ENCODE measurements around the gene GABBR2. TPM values are rescaled to one million over a fixed set of nuclear protein-coding genes. Genes with fewer than 3 reads are reported as not detected.

Gene GABBR2
- total RNA-seq, 2 experiments from 2014 or later, result not detected

DNA sequence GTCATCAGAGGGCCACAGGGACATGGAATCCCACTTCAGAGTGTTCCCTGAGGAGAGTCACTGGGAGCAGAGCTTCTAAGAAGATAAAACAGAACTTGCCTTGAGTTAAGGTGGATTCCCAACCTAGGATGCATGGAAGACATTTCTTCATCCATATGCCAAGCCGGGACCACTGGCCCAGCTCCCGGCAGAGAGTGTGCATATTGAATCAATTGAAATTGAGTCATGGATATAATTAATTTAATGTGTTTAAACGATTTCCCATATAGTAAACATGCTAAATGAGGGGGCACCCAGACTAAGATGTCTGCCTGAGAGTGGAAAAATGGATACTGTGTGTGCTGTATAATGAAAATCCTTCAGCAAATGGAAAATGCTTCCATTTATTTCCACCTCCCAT lies 258.9 kb downstream of the GABBR2 start:
- no peaks in the 10 kb centered on the region for H3K9me3 ChIP-seq (ENCODE audit: control insufficient read depth in 1 of 2, insufficient read depth in 1 of 2, low read length in 2 of 2)
- peaks cover 0 to 3% of the 10 kb centered on the region in 2 experiments for H3K27me3 ChIP-seq (ENCODE audit: control insufficient read depth in 1 of 2, insufficient read depth in 2 of 2, low read length in 2 of 2)
- no peak overlapping the region for H3K4me3 ChIP-seq (ENCODE audit: low read length)
- H3K36me3 ChIP-seq (ENCODE audit: insufficient read depth, low read length), result no peaks in the 10 kb centered on the region
- H3K27ac Mint-ChIP-seq, result no peak overlapping the region
- no peaks in the 10 kb centered on the region for H3K36me3 Mint-ChIP-seq (ENCODE audit: low read depth)
- DNase-seq (no peak), ATAC-seq (ENCODE audit: poor library complexity) (no peak)
- ChIA-PET CTCF (no interaction called here), POLR2A (no interaction called here)
- intact Hi-C loops (cut with DNase I, micrococcal nuclease), result no loop called here
- TF ChIP-seq, protein P1, sequence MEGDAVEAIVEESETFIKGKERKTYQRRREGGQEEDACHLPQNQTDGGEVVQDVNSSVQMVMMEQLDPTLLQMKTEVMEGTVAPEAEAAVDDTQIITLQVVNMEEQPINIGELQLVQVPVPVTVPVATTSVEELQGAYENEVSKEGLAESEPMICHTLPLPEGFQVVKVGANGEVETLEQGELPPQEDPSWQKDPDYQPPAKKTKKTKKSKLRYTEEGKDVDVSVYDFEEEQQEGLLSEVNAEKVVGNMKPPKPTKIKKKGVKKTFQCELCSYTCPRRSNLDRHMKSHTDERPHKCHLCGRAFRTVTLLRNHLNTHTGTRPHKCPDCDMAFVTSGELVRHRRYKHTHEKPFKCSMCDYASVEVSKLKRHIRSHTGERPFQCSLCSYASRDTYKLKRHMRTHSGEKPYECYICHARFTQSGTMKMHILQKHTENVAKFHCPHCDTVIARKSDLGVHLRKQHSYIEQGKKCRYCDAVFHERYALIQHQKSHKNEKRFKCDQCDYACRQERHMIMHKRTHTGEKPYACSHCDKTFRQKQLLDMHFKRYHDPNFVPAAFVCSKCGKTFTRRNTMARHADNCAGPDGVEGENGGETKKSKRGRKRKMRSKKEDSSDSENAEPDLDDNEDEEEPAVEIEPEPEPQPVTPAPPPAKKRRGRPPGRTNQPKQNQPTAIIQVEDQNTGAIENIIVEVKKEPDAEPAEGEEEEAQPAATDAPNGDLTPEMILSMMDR (IDR thresholded peaks at IDR 0.05), result no peak
- no peaks in the 10 kb centered on the region for H3K4me1 ChIP-seq (ENCODE audit: insufficient read depth, low read length)
- H3K27ac ChIP-seq (ENCODE audit: low read depth in 1 of 2, low read length in 2 of 2), result no peak overlapping the region
- no peaks in the 10 kb centered on the region for H3K4me1 Mint-ChIP-seq (ENCODE audit: low read depth)
- no peak overlapping the region for H3K4me3 Mint-ChIP-seq
- no peaks in the 10 kb centered on the region for H3K9me3 Mint-ChIP-seq
- peaks cover 29% of the 10 kb centered on the region for H3K27me3 Mint-ChIP-seq

DNA sequence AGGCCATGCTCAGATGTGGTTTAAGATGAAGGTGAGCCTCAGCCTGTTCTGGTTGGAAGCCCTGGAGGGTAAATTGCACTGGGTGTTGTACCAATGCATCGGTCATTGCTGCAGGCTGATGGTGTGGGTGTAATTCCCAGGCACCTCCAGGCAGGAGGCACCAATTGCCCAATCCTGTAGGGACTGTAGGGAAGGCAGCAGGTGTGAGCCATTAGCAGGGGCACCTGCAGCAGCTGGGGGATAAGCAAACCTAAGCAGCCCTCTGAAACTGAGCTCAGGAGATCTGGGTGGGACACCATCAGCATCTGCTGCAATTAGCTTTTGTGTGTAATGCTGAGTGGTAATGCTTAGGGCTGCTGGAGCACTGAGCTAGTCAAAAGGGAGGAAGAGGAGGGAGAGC lies 263.2 kb downstream of the GABBR2 start:
- H3K4me1 Mint-ChIP-seq (ENCODE audit: low read depth), result no peaks in the 10 kb centered on the region
- Histone ChIP-seq H3K4me3 (ENCODE audit: low read length) (no peak overlapping the region), H3K27me3 (ENCODE audit: control insufficient read depth in 1 of 2, insufficient read depth in 2 of 2, low read length in 2 of 2) (no peaks in the 10 kb centered on the region), H3K4me1 (ENCODE audit: insufficient read depth, low read length) (no peaks in the 10 kb centered on the region), H3K27ac (ENCODE audit: low read depth in 1 of 2, low read length in 2 of 2) (no peak overlapping the region), H3K36me3 (ENCODE audit: insufficient read depth, low read length) (no peaks in the 10 kb centered on the region), H3K9me3 (ENCODE audit: control insufficient read depth in 1 of 2, insufficient read depth in 1 of 2, low read length in 2 of 2) (no peaks in the 10 kb centered on the region)
- TF ChIP-seq, protein P1 (IDR thresholded peaks at IDR 0.05), result no peak
- no peaks in the 10 kb centered on the region for H3K36me3 Mint-ChIP-seq (ENCODE audit: low read depth)
- no peaks in the 10 kb centered on the region for H3K9me3 Mint-ChIP-seq
- intact Hi-C loops (cut with DNase I, micrococcal nuclease), result no loop called here
- peaks cover 19% of the 10 kb centered on the region for H3K27me3 Mint-ChIP-seq
- ATAC-seq (ENCODE audit: poor library complexity), result no peak
- no peak for DNase-seq
- ChIA-PET CTCF (no interaction called here), POLR2A (no interaction called here)
- H3K27ac Mint-ChIP-seq, result no peak overlapping the region
- no peak overlapping the region for H3K4me3 Mint-ChIP-seq

DNA sequence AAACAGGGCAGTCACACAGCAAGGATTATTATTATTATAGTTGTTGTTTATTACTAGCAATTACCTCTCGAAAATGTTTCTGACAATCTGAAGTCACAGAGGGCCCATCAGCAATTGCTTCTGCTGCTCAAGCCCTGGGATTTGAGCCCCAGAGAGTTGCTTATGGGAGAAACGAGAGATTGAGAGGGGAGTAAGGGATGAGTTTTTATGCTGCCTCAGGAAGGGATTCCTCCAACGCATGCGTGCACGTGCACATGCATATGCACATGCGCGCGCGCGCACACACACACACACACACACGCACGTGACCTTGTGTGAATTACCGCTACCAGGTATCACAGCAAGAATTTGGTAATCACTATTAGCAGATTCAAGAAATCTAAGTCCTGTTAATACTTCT lies 264.1 kb downstream of the GABBR2 start:
- no peak overlapping the region for H3K4me3 Mint-ChIP-seq
- H3K9me3 Mint-ChIP-seq, result no peaks in the 10 kb centered on the region
- ChIA-PET POLR2A (no interaction called here), CTCF (no interaction called here)
- TF ChIP-seq, protein P1 (IDR thresholded peaks at IDR 0.05), result no peak
- H3K36me3 Mint-ChIP-seq (ENCODE audit: low read depth), result no peaks in the 10 kb centered on the region
- no peak overlapping the region for H3K27ac Mint-ChIP-seq
- H3K36me3 ChIP-seq (ENCODE audit: insufficient read depth, low read length), result no peaks in the 10 kb centered on the region
- no peak for ATAC-seq (ENCODE audit: poor library complexity)
- intact Hi-C loops (cut with DNase I, micrococcal nuclease), result no loop called here
- H3K27me3 Mint-ChIP-seq, result peaks cover 14% of the 10 kb centered on the region
- H3K4me1 ChIP-seq (ENCODE audit: insufficient read depth, low read length), result no peaks in the 10 kb centered on the region
- H3K27me3 ChIP-seq (ENCODE audit: control insufficient read depth in 1 of 2, insufficient read depth in 2 of 2, low read length in 2 of 2), result no peaks in the 10 kb centered on the region
- H3K4me1 Mint-ChIP-seq (ENCODE audit: low read depth), result no peaks in the 10 kb centered on the region
- H3K27ac ChIP-seq (ENCODE audit: low read depth in 1 of 2, low read length in 2 of 2), result no peak overlapping the region
- no peak for DNase-seq
- no peak overlapping the region for H3K4me3 ChIP-seq (ENCODE audit: low read length)
- no peaks in the 10 kb centered on the region for H3K9me3 ChIP-seq (ENCODE audit: control insufficient read depth in 1 of 2, insufficient read depth in 1 of 2, low read length in 2 of 2)

Measured in CD4-positive, alpha-beta T cell (primary cell).